ENCODE results near the gene DCAF7. TPM values are rescaled to one million over a fixed set of nuclear protein-coding genes. Genes with fewer than 3 reads are reported as not detected.

Gene DCAF7
- total RNA-seq, 1 donor from 2014 or later = 93.8 TPM

- Histone ChIP-seq H3K9me3 (no peaks in the 10 kb centered on the region), H3K27me3 (ENCODE audit: low read depth) (peaks cover 3% of the 10 kb centered on the region), H3K4me1 (no peaks in the 10 kb centered on the region), H3K36me3 (no peaks in the 10 kb centered on the region), H3K4me3 (no peak overlapping the region), H3K27ac (no peak overlapping the region)
- intact Hi-C loops (cut with DNase I) = no loop called here
- TF ChIP-seq CTCF (IDR thresholded peaks at IDR 0.05) = no peak
- no peak for DNase-seq
- no peak for ATAC-seq
These were observed 35.3 kb upstream of the DCAF7 start for GRCh38 chr17:63514974-63515373.

GRCh38 chr17:63515426-63515825 lies 34.9 kb upstream of the DCAF7 start:
- intact Hi-C loops (cut with DNase I) = no loop called here
- no peaks in the 10 kb centered on the region for H3K4me1 ChIP-seq
- H3K9me3 ChIP-seq = no peaks in the 10 kb centered on the region
- peaks cover 3% of the 10 kb centered on the region for H3K27me3 ChIP-seq (ENCODE audit: low read depth)
- H3K36me3 ChIP-seq = no peaks in the 10 kb centered on the region
- TF ChIP-seq CTCF (IDR thresholded peaks at IDR 0.05) = no peak
- H3K27ac ChIP-seq = no peak overlapping the region
- DNase-seq (no peak), ATAC-seq (no peak)
- no peak overlapping the region for H3K4me3 ChIP-seq

- ATAC-seq (no peak), DNase-seq (no peak)
- peaks cover 3% of the 10 kb centered on the region for H3K27me3 ChIP-seq (ENCODE audit: low read depth)
- H3K36me3 ChIP-seq = no peaks in the 10 kb centered on the region
- H3K4me3 ChIP-seq = no peak overlapping the region
- TF ChIP-seq CTCF (IDR thresholded peaks at IDR 0.05) = no peak
- H3K4me1 ChIP-seq = no peaks in the 10 kb centered on the region
- no peak overlapping the region for H3K27ac ChIP-seq
- intact Hi-C loops (cut with DNase I) = no loop called here
- no peaks in the 10 kb centered on the region for H3K9me3 ChIP-seq
These were observed 33.1 kb upstream of the DCAF7 start for GRCh38 chr17:63516910-63517824.

GRCh38 chr17:63517825-63518534 lies 32.3 kb upstream of the DCAF7 start:
- Histone ChIP-seq H3K27me3 (ENCODE audit: low read depth) (peaks cover 3% of the 10 kb centered on the region), H3K27ac (no peak overlapping the region), H3K9me3 (no peaks in the 10 kb centered on the region), H3K4me1 (no peaks in the 10 kb centered on the region), H3K4me3 (no peak overlapping the region), H3K36me3 (no peaks in the 10 kb centered on the region)
- ATAC-seq (no peak), DNase-seq (no peak)
- TF ChIP-seq CTCF (IDR thresholded peaks at IDR 0.05) = no peak
- intact Hi-C loops (cut with DNase I) = no loop called here

GRCh38 chr17:63519116-63519881 lies 31.0 kb upstream of the DCAF7 start:
- H3K27ac ChIP-seq = no peak overlapping the region
- no peak for TF ChIP-seq CTCF (IDR thresholded peaks at IDR 0.05)
- no peaks in the 10 kb centered on the region for H3K9me3 ChIP-seq
- H3K4me3 ChIP-seq = no peak overlapping the region
- H3K27me3 ChIP-seq (ENCODE audit: low read depth) = peaks cover 7% of the 10 kb centered on the region
- no peak for DNase-seq
- no peak for ATAC-seq
- intact Hi-C loops (cut with DNase I) = no loop called here
- H3K36me3 ChIP-seq = no peaks in the 10 kb centered on the region
- H3K4me1 ChIP-seq = no peaks in the 10 kb centered on the region
